Measurements from ENCODE around the gene SH3BGRL2. TPM values are rescaled to one million over a fixed set of nuclear protein-coding genes. Genes with fewer than 3 reads are reported as not detected.

Gene SH3BGRL2
- total and polyA plus RNA-seq, 2 of the 4 experiments (the other 2 are of a cell fraction): 2.4 to 5.6 TPM

GRCh38 chr6:79635232-79635543 is 4.1 kb downstream of the SH3BGRL2 start:
- Histone ChIP-seq H3K23ac (ENCODE audit: low read depth, low read length) (no peak overlapping the region), H3K27me3 (ENCODE audit: control insufficient read depth, insufficient read depth, low read length) (peaks cover 2% of the 10 kb centered on the region), H3K27ac (ENCODE audit: insufficient read depth, low read length) (no peak overlapping the region), H4K91ac (ENCODE audit: insufficient read depth, low read depth, low read length) (no peak overlapping the region), H3K79me1 (ENCODE audit: low read depth in 1 of 2, low read length in 2 of 2) (no peaks in the 10 kb centered on the region; a peak in 1 of 4 replicates), H2AFZ (replicated peaks; ENCODE audit: low read length, poor library complexity) (no peak overlapping the region), H3K56ac (ENCODE audit: extremely low read depth, insufficient read depth, low read length) (no peak overlapping the region), H3K36me3 (ENCODE audit: control insufficient read depth, insufficient read depth, low read length) (no peaks in the 10 kb centered on the region), H3K9ac (ENCODE audit: low read depth, low read length) (no peak overlapping the region), H2BK5ac (ENCODE audit: low read depth, low read length, poor library complexity, severe bottlenecking) (no peak overlapping the region), H4K5ac (ENCODE audit: low read depth, low read length) (no peak overlapping the region), H3K4ac (ENCODE audit: low read depth, low read length) (no peak overlapping the region), H3K14ac (replicated peaks; ENCODE audit: low read depth, low read length) (no peak overlapping the region), H2BK120ac (ENCODE audit: low read depth, low read length) (no peak overlapping the region), H4K20me1 (ENCODE audit: insufficient read depth, low read length) (no peaks in the 10 kb centered on the region), H3K4me2 (ENCODE audit: low read depth, low read length) (no peak overlapping the region), H2AK9ac (replicated peaks; ENCODE audit: low read depth, low read length, poor library complexity) (no peak overlapping the region), H3K4me1 (ENCODE audit: control insufficient read depth, insufficient read depth, low read length) (peaks cover 6% of the 10 kb centered on the region; the same call in 1 of the 2 replicates), H3K9me3 (ENCODE audit: control insufficient read depth, insufficient read depth, low read length) (no peaks in the 10 kb centered on the region), H2BK15ac (ENCODE audit: low read depth, low read length) (no peak overlapping the region), H2BK20ac (ENCODE audit: low read depth, low read length) (no peak overlapping the region), H4K8ac (ENCODE audit: low read depth in 2 of 2, low read length in 2 of 2) (0 out of 4 replicates have a peak overlapping the region, but pooled peaks of 1 of the 2 experiments have one; percentile 14), H3K9me1 (ENCODE audit: insufficient read depth, low read length) (peaks cover 4% of the 10 kb centered on the region), H3K4me3 (ENCODE audit: insufficient read depth, low read depth, low read length) (no peak overlapping the region), H2AK5ac (ENCODE audit: low read depth, low read length) (no peak overlapping the region), H3K18ac (ENCODE audit: low read depth, low read length) (no peak overlapping the region)
- BruUV-seq (replicated peaks): no TSS peak
- dilution Hi-C loops (cut with HindIII; ENCODE audit: low sequenced_read_pairs, unreplicated experiment): no loop called here
- POLR2A ChIA-PET (ENCODE audit: unreplicated experiment): no interaction called here
- DNase-seq (peak; percentile 65), ATAC-seq (ENCODE audit: low read depth) (peak; percentile 18; the same call in 1 of the 2 replicates)
- intact Hi-C loops (cut with micrococcal nuclease): no loop called here
- WGBS, 2 experiments (ENCODE audit: extremely low coverage in 2 of 2, insufficient read length in 1 of 2): no CpG with 5 or more reads among the region's 2 CpGs
- CTCF ChIA-PET: no interaction called here
- no peak for TF ChIP-seq RAD21 (IDR thresholded peaks at IDR 0.05; ENCODE audit: low read length)
- TF ChIP-seq MAFK (IDR thresholded peaks at IDR 0.05; ENCODE audit: low read depth, low read length): no peak
- TF ChIP-seq RFX5 (IDR thresholded peaks at IDR 0.05; ENCODE audit: low read depth, low read length): no peak
- TF ChIP-seq, protein P1, sequence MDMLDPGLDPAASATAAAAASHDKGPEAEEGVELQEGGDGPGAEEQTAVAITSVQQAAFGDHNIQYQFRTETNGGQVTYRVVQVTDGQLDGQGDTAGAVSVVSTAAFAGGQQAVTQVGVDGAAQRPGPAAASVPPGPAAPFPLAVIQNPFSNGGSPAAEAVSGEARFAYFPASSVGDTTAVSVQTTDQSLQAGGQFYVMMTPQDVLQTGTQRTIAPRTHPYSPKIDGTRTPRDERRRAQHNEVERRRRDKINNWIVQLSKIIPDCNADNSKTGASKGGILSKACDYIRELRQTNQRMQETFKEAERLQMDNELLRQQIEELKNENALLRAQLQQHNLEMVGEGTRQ (IDR thresholded peaks at IDR 0.05; ENCODE audit: low read depth, low read length): no peak
- no peak for TF ChIP-seq SMC3 (IDR thresholded peaks at IDR 0.05; ENCODE audit: low read depth, low read length)
- TF ChIP-seq, protein P2, sequence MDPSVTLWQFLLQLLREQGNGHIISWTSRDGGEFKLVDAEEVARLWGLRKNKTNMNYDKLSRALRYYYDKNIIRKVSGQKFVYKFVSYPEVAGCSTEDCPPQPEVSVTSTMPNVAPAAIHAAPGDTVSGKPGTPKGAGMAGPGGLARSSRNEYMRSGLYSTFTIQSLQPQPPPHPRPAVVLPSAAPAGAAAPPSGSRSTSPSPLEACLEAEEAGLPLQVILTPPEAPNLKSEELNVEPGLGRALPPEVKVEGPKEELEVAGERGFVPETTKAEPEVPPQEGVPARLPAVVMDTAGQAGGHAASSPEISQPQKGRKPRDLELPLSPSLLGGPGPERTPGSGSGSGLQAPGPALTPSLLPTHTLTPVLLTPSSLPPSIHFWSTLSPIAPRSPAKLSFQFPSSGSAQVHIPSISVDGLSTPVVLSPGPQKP (IDR thresholded peaks at IDR 0.05; ENCODE audit: borderline replicate concordance, low read depth, low read length): no peak
- no peak for TF ChIP-seq MAZ (IDR thresholded peaks at IDR 0.05; ENCODE audit: borderline replicate concordance, low read depth, low read length)
- no peak for TF ChIP-seq NFE2L2 (IDR thresholded peaks at IDR 0.05; ENCODE audit: low read depth, low read length)
- no peak for TF ChIP-seq POLR2A (IDR thresholded peaks at IDR 0.05; ENCODE audit: low read depth, low read length)
- TF ChIP-seq MXI1 (IDR thresholded peaks at IDR 0.05; ENCODE audit: borderline replicate concordance, low read depth, low read length): no peak
- TF ChIP-seq BHLHE40 (IDR thresholded peaks at IDR 0.05; ENCODE audit: low read depth, low read length): no peak
- peak; percentile 22; the same call in 1 of the 2 replicates for TF ChIP-seq CEBPB (IDR thresholded peaks at IDR 0.05; ENCODE audit: low read depth, low read length)
- TF ChIP-seq, protein P3, sequence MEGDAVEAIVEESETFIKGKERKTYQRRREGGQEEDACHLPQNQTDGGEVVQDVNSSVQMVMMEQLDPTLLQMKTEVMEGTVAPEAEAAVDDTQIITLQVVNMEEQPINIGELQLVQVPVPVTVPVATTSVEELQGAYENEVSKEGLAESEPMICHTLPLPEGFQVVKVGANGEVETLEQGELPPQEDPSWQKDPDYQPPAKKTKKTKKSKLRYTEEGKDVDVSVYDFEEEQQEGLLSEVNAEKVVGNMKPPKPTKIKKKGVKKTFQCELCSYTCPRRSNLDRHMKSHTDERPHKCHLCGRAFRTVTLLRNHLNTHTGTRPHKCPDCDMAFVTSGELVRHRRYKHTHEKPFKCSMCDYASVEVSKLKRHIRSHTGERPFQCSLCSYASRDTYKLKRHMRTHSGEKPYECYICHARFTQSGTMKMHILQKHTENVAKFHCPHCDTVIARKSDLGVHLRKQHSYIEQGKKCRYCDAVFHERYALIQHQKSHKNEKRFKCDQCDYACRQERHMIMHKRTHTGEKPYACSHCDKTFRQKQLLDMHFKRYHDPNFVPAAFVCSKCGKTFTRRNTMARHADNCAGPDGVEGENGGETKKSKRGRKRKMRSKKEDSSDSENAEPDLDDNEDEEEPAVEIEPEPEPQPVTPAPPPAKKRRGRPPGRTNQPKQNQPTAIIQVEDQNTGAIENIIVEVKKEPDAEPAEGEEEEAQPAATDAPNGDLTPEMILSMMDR (conservative IDR thresholded peaks at IDR 0.05; ENCODE audit: low read depth, low read length): no peak
- peak; percentile 29; the same call in 1 of the 2 replicates for TF ChIP-seq FOS (IDR thresholded peaks at IDR 0.05; ENCODE audit: low read depth, low read length)
- TF ChIP-seq CHD1 (IDR thresholded peaks at IDR 0.05; ENCODE audit: low read depth, low read length): no peak
- no peak for TF ChIP-seq RCOR1 (IDR thresholded peaks at IDR 0.05; ENCODE audit: insufficient replicate concordance, low read length)
- in situ Hi-C loops (cut with MboI; ENCODE audit: low sequenced_read_pairs): no loop called here

Measured in IMR-90 (cell line).